Neural progenitor cell (in vitro differentiated cells): ENCODE results near the gene TMEM242. TPM values are rescaled to one million over a fixed set of nuclear protein-coding genes. Genes with fewer than 3 reads are reported as not detected.
A peak's percentile ranks its signal among the peaks of the same experiment; 100 is the strongest.

Experiments
- DNase-seq: peaks from one replicate; pipeline ENCODE4 v3.0.0-alpha.2; 2016; ENCODE audit warnings: low spot score
- H2AFZ ChIP-seq: fragments of 200-600 bp; sonication (generic); replicated peaks from 2 replicates; pipeline ENCODE4 v1.6.1; 2016; ENCODE audit warnings: antibody characterized with exemption
- H3F3A ChIP-seq: fragments of 200-600 bp; sonication (generic); 2 replicates; pipeline ENCODE4 v1.6.1; 2016; ENCODE audit warnings: antibody characterized with exemption, low read depth
- H3K27ac ChIP-seq: fragments of 200-600 bp; sonication (generic); 2 replicates; pipeline ENCODE4 v1.5.1; 2016; ENCODE audit warnings: mild to moderate bottlenecking
- H3K27me3 ChIP-seq: fragments of 200-600 bp; sonication (generic); 2 replicates; pipeline ENCODE4 v1.6.1; 2016; ENCODE audit warnings: mild to moderate bottlenecking, moderate library complexity
- H3K36me3 ChIP-seq: fragments of 200-600 bp; sonication (generic); 2 replicates; pipeline ENCODE4 v1.5.1; 2016
- H3K4me1 ChIP-seq: fragments of 200-600 bp; sonication (generic); 2 replicates; pipeline ENCODE4 v1.6.1; 2016; ENCODE audit warnings: mixed run types
- H3K4me2 ChIP-seq: fragments of 200-600 bp; sonication (generic); 2 replicates; pipeline ENCODE4 v1.6.1; 2016
- H3K4me3 ChIP-seq: fragments of 200-600 bp; sonication (generic); 2 replicates; pipeline ENCODE4 v1.5.1; 2016
- H3K79me2 ChIP-seq: fragments of 200-600 bp; sonication (generic); 2 replicates; pipeline ENCODE4 v1.6.1; 2016; ENCODE audit warnings: low read depth
- H3K9ac ChIP-seq: fragments of 200-600 bp; sonication (generic); 2 replicates; pipeline ENCODE4 v1.6.1; 2016
- H3K9me3 ChIP-seq: fragments of 200-600 bp; sonication (generic); 2 replicates; pipeline ENCODE4 v1.5.1; 2016; ENCODE audit warnings: low read depth
- H4K20me1 ChIP-seq: fragments of 200-600 bp; sonication (generic); 2 replicates; pipeline ENCODE4 v1.6.1; 2016; ENCODE audit warnings: low read depth
- H3K27ac Mint-ChIP-seq: 3 replicates; pipeline ENCODE4 v1.8.0; 2021; ENCODE audit warnings: mixed read lengths
- H3K27me3 Mint-ChIP-seq: 2 replicates; pipeline ENCODE4 v1.8.0; 2022; ENCODE audit warnings: low read depth, mild to moderate bottlenecking, inconsistent platforms, moderate library complexity, mixed read lengths; ENCODE audit not compliant: insufficient read depth
- H3K36me3 Mint-ChIP-seq: 3 replicates; pipeline ENCODE4 v1.8.0; 2021; ENCODE audit warnings: mixed read lengths
- H3K4me1 Mint-ChIP-seq: 3 replicates; pipeline ENCODE4 v1.8.0; 2021; ENCODE audit warnings: mixed read lengths
- H3K4me3 Mint-ChIP-seq: 3 replicates; pipeline ENCODE4 v1.8.0; 2021; ENCODE audit warnings: mild to moderate bottlenecking, moderate library complexity, mixed read lengths
- H3K9me3 Mint-ChIP-seq: 3 replicates; pipeline ENCODE4 v1.8.0; 2020; ENCODE audit warnings: mixed read lengths
- EZH2 ChIP-seq: fragments of 200-600 bp; sonication (generic); IDR thresholded peaks from 2 replicates; pipeline ENCODE4 v1.6.1; 2017; ENCODE audit warnings: antibody characterized with exemption, mild to moderate bottlenecking, moderate library complexity
- EZH2phosphoT487 ChIP-seq: fragments of 200-600 bp; sonication (generic); IDR thresholded peaks from 2 replicates; pipeline ENCODE4 v1.6.1; 2017; ENCODE audit warnings: antibody characterized with exemption
- total RNA-seq: library from RNA; depleted of rRNA; stranded (reverse); fragments of >200 nt; gene quantifications from 2 replicates; pipeline ENCODE4 v1.2.3, GENCODE V29; 2015; ENCODE audit warnings: low replicate concordance
- TF ChIP-seq, protein P1 (sequence below): fragments of 200-600 bp; sonication (generic); IDR thresholded peaks from 2 replicates; pipeline ENCODE4 v1.5.1; 2017; ENCODE audit warnings: antibody characterized with exemption, mild to moderate bottlenecking

The TMEM242 gene
- total RNA-seq, 1 donor from 2014 or later: 9.9 TPM

DNA sequence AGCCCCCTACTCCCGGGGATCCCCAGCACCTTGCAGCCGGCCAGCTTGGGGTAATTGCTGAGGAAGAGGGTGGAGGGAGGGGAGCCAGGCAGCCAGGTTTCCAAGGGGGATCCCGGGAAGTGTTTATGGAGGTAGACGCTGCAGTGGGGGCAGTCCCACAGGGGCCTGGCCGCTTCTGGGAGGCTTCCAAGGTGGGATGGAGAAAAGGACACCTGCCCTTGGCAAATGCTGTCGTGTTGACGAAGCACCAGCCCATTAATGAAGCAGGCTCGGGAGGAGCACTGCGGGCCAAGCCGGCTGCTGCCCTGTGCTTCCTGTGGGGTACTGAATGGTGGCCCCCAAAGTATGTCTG is 82.4 kb downstream of the TMEM242 start:
- Mint-ChIP-seq H3K36me3 (no peaks in the 10 kb centered on the region), H3K4me3 (no peak overlapping the region), H3K9me3 (peaks cover 7% of the 10 kb centered on the region), H3K27me3 (peaks cover 23% of the 10 kb centered on the region), H3K27ac (no peak overlapping the region), H3K4me1 (peaks cover 39% of the 10 kb centered on the region)
- no peak for DNase-seq
- Histone ChIP-seq H3K27me3 (peaks cover 24% of the 10 kb centered on the region), H4K20me1 (peaks cover 3% of the 10 kb centered on the region), H3K4me3 (no peak overlapping the region), H3K36me3 (no peaks in the 10 kb centered on the region), H2AFZ (no peak overlapping the region), H3K4me1 (peaks cover 19% of the 10 kb centered on the region), H3K27ac (no peak overlapping the region), H3F3A (peaks cover 14% of the 10 kb centered on the region), H3K79me2 (no peaks in the 10 kb centered on the region), H3K4me2 (no peak overlapping the region), H3K9me3 (no peaks in the 10 kb centered on the region), H3K9ac (no peak overlapping the region)
- TF ChIP-seq, protein P1, sequence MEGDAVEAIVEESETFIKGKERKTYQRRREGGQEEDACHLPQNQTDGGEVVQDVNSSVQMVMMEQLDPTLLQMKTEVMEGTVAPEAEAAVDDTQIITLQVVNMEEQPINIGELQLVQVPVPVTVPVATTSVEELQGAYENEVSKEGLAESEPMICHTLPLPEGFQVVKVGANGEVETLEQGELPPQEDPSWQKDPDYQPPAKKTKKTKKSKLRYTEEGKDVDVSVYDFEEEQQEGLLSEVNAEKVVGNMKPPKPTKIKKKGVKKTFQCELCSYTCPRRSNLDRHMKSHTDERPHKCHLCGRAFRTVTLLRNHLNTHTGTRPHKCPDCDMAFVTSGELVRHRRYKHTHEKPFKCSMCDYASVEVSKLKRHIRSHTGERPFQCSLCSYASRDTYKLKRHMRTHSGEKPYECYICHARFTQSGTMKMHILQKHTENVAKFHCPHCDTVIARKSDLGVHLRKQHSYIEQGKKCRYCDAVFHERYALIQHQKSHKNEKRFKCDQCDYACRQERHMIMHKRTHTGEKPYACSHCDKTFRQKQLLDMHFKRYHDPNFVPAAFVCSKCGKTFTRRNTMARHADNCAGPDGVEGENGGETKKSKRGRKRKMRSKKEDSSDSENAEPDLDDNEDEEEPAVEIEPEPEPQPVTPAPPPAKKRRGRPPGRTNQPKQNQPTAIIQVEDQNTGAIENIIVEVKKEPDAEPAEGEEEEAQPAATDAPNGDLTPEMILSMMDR: no peak
- no peak for TF ChIP-seq EZH2
- no peak for TF ChIP-seq EZH2phosphoT487

DNA sequence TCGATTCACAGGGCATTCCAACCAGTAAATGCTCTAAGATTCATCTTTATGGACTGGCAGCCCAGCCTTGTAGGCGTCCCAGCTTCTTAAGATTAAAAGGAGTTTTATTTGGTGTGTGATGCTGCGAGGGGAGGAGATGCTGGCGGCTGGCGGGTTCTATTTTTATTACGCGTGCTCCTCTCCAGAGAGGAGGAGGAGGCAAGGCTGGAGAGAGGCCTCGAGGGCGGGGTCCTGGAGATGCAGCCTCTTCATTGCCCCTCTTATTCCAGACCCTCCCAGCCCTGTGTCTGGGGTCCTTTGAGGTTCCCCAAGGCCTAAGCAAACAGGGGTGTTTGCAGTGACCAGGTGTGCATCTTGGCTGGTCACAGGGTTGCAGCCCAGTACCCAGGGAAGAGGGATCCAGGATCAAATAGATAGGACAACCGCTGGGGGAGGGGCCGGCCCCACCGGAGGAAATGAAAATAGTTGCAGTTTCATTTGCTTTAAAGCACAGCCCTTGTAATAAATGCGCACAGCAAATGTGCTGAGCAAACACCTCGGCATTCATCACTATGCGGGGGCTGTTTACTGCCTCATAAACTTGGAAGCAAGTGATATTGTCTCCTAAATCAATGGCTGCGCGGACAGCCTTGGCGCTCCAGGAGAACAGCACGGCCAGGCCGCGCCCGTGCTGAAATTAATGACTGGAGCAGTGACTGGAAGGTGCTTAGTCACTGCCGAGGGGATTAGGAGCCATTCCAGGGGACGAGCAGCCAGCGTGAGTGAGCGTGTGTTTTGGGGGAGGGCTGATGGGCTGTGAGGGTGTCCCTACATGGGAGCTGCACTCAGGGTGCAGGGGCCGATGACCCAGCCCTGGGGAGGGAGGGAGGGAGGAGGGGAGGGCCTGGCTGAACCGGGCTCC is 83.0 kb downstream of the TMEM242 start:
- H4K20me1 ChIP-seq: peaks cover 3% of the 10 kb centered on the region
- H3K4me1 ChIP-seq: peaks cover 19% of the 10 kb centered on the region
- H3K36me3 Mint-ChIP-seq: no peaks in the 10 kb centered on the region
- H3F3A ChIP-seq: peaks cover 14% of the 10 kb centered on the region
- H3K27me3 Mint-ChIP-seq: peaks cover 28% of the 10 kb centered on the region
- H3K4me1 Mint-ChIP-seq: peaks cover 38% of the 10 kb centered on the region
- peak; percentile 55 for DNase-seq
- no peaks in the 10 kb centered on the region for H3K9me3 ChIP-seq
- no peak overlapping the region for H3K9ac ChIP-seq
- no peaks in the 10 kb centered on the region for H3K79me2 ChIP-seq
- no peak overlapping the region for H3K4me2 ChIP-seq
- peaks cover 30% of the 10 kb centered on the region for H3K27me3 ChIP-seq
- TF ChIP-seq, protein P1: no peak
- H3K27ac ChIP-seq: no peak overlapping the region
- H3K9me3 Mint-ChIP-seq: peaks cover 7% of the 10 kb centered on the region
- no peak overlapping the region for H3K4me3 Mint-ChIP-seq
- H3K4me3 ChIP-seq: no peak overlapping the region
- H3K27ac Mint-ChIP-seq: no peak overlapping the region
- no peaks in the 10 kb centered on the region for H3K36me3 ChIP-seq
- no peak overlapping the region for H2AFZ ChIP-seq

DNA sequence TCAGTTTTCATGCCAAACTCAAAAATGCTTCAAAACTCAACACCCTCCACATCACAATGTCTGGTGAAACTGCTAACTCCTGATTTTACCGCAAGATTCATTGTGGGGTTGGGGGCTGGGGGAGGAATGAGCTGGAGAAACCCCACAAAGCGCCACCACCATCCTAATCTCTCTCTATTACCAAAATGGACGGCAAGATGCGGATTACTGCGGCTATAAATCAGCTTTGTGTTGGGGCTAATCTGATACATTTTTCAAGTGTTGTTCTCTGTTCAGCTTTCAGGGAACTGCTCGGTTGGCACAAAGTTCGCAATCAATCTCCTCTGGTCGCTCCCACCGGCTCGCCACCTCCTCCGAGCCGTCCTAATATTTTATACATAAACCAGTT is 83.7 kb downstream of the TMEM242 start:
- Histone ChIP-seq H3K4me1 (peaks cover 19% of the 10 kb centered on the region), H3K27ac (no peak overlapping the region), H3K36me3 (no peaks in the 10 kb centered on the region), H3K4me2 (no peak overlapping the region), H3K79me2 (no peaks in the 10 kb centered on the region), H3F3A (peaks cover 14% of the 10 kb centered on the region), H2AFZ (no peak overlapping the region), H3K27me3 (peaks cover 37% of the 10 kb centered on the region), H3K9me3 (no peaks in the 10 kb centered on the region), H3K9ac (no peak overlapping the region), H4K20me1 (peaks cover 3% of the 10 kb centered on the region), H3K4me3 (no peak overlapping the region)
- peaks cover 2% of the 10 kb centered on the region for H3K36me3 Mint-ChIP-seq
- peaks cover 36% of the 10 kb centered on the region for H3K4me1 Mint-ChIP-seq
- no peak for DNase-seq
- no peak overlapping the region for H3K4me3 Mint-ChIP-seq
- peaks cover 10% of the 10 kb centered on the region for H3K9me3 Mint-ChIP-seq
- TF ChIP-seq, protein P1: no peak
- TF ChIP-seq EZH2phosphoT487 (no peak), EZH2 (no peak)
- H3K27ac Mint-ChIP-seq: no peak overlapping the region
- peaks cover 35% of the 10 kb centered on the region for H3K27me3 Mint-ChIP-seq

Other genes starting within 250 kb of the TMEM242 start
- 7.1 and 14.5 TPM in 2 replicates for gene ZDHHC14, start 57.7 kb upstream of the TMEM242 start, total RNA-seq